HepG2 (cell line): ENCODE results near the gene MRGPRF.

Source experiments
- DR1 ChIP-seq: sonication (generic); formaldehyde crosslinking; IDR thresholded peaks from 2 replicates; pipeline ENCODE4 v1.8.0; 2021; ENCODE audit warnings: mild to moderate bottlenecking, missing genetic modification reagents, inconsistent platforms
- ELF4 ChIP-seq: sonication (generic); formaldehyde crosslinking; IDR thresholded peaks from 2 replicates; pipeline ENCODE4 v1.5.0; 2020; ENCODE audit warnings: missing genetic modification reagents, mild to moderate bottlenecking, moderate library complexity, borderline replicate concordance
- POLR2AphosphoS5 ChIP-seq: IDR thresholded peaks from 2 replicates; pipeline ENCODE4 v1.6.1; 2012; ENCODE audit warnings: low read depth, low read length
- SNAPC2 ChIP-seq: sonication (generic); formaldehyde crosslinking; IDR thresholded peaks from 2 replicates; pipeline ENCODE4 v1.8.1; 2022; ENCODE audit warnings: mild to moderate bottlenecking, missing genetic modification reagents
- SUZ12 ChIP-seq: fragments of 150-350 bp; IDR thresholded peaks from 2 replicates; pipeline ENCODE4 v1.6.1; 2014; ENCODE audit warnings: low read depth, low read length
- TBL1XR1 ChIP-seq: fragments of 150-350 bp; IDR thresholded peaks from 2 replicates; pipeline ENCODE4 v1.6.1; 2014; ENCODE audit warnings: borderline replicate concordance, low read length; ENCODE audit not compliant: partially characterized antibody
- ZBTB7A ChIP-seq: sonication (generic); formaldehyde crosslinking; IDR thresholded peaks from 2 replicates; pipeline ENCODE4 v1.8.0; 2022; ENCODE audit warnings: mild to moderate bottlenecking, missing genetic modification reagents
- TF ChIP-seq, protein P1 (sequence below), 2 experiments: fragments of 450-650 bp in 1 of 2; sonication (generic) in 1 of 2; formaldehyde crosslinking; IDR thresholded peaks; 2 replicates each; pipeline versions ENCODE4 v1.5.0 to v1.8.0; 2020 to 2022; ENCODE audit warnings: mild to moderate bottlenecking in 1 of 2, missing genetic modification reagents in 1 of 2
- TF ChIP-seq, protein P2 (sequence below): sonication (generic); formaldehyde crosslinking; IDR thresholded peaks from 2 replicates; pipeline ENCODE4 v1.5.0; 2020; ENCODE audit warnings: mild to moderate bottlenecking, missing genetic modification reagents, moderate library complexity

DNA sequence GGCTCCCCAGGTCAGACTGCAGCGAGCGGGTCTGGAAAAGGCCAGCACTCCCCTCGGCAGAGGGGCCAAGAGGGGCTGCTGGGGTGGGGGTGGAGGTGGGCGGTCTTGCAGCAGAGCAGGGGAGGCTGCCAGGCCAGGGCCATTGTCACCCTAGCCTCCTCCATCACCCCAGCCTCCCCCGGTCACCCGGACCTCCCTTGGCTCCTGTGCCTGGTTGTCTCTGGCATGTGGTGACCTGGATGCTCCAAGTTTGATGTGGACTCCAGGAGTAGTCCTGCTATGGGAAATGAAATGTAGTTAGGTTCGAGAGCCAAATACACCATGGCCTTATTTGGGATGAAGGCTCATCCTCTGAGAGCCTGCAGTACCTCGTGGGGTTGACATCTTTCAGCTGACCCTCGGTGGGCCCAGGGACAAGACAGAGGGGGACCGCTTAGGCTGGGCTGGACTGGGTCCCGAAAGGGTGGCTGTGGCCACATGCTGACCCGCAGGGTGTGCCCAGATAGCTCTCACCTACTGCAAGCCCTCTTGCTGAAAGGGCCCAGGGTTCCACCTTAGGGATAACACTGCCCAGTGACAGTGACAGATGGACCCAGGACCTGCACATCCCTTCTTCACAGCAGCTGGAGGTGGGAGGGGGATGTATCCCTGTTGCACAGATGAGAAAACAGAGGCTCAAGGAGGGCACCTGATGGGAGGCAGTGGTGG lies 56.3 kb downstream of the MRGPRF start:
- TF ChIP-seq SUZ12, result no peak
- TF ChIP-seq SNAPC2 (CRISPR knock-in tag), result no peak
- TF ChIP-seq, protein P1, sequence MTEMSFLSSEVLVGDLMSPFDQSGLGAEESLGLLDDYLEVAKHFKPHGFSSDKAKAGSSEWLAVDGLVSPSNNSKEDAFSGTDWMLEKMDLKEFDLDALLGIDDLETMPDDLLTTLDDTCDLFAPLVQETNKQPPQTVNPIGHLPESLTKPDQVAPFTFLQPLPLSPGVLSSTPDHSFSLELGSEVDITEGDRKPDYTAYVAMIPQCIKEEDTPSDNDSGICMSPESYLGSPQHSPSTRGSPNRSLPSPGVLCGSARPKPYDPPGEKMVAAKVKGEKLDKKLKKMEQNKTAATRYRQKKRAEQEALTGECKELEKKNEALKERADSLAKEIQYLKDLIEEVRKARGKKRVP (CRISPR knock-in tag; IDR thresholded peaks at IDR 0.05), result no peak
- TF ChIP-seq DR1, result no peak
- TF ChIP-seq, protein P2, sequence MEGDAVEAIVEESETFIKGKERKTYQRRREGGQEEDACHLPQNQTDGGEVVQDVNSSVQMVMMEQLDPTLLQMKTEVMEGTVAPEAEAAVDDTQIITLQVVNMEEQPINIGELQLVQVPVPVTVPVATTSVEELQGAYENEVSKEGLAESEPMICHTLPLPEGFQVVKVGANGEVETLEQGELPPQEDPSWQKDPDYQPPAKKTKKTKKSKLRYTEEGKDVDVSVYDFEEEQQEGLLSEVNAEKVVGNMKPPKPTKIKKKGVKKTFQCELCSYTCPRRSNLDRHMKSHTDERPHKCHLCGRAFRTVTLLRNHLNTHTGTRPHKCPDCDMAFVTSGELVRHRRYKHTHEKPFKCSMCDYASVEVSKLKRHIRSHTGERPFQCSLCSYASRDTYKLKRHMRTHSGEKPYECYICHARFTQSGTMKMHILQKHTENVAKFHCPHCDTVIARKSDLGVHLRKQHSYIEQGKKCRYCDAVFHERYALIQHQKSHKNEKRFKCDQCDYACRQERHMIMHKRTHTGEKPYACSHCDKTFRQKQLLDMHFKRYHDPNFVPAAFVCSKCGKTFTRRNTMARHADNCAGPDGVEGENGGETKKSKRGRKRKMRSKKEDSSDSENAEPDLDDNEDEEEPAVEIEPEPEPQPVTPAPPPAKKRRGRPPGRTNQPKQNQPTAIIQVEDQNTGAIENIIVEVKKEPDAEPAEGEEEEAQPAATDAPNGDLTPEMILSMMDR (CRISPR knock-in tag), result no peak
- no peak for TF ChIP-seq ELF4
- no peak for TF ChIP-seq TBL1XR1
- no peak for TF ChIP-seq ZBTB7A
- TF ChIP-seq POLR2AphosphoS5, result no peak
